DND-41 (cell line): ENCODE measurements around the gene SERINC5.

Source experiments
- ATAC-seq: fragments of 200-7000 bp; cut with Tn5 transposase; 3 replicates; pipeline ENCODE4 v1.9.1; 2021; ENCODE audit warnings: low read depth; ENCODE audit not compliant: insufficient read depth
- DNase-seq: peaks from one replicate; pipeline ENCODE4 v3.0.0-alpha.2; 2020
- H2AFZ ChIP-seq: 2 replicates; pipeline ENCODE4 v1.6.0; 2012; ENCODE audit warnings: low read depth, low read length
- H3K27ac ChIP-seq: 2 replicates; pipeline ENCODE4 v1.5.1; 2012; ENCODE audit warnings: low read length, inconsistent platforms
- H3K27me3 ChIP-seq: fragments of 200-600 bp; sonication (generic); 2 replicates; pipeline ENCODE4 v1.6.0; 2012; ENCODE audit warnings: low read length, mild to moderate bottlenecking, inconsistent platforms; ENCODE audit not compliant: insufficient read depth, poor library complexity
- H3K36me3 ChIP-seq: 2 replicates; pipeline ENCODE4 v1.5.1; 2012; ENCODE audit warnings: low read length, inconsistent platforms; ENCODE audit not compliant: insufficient read depth
- H3K4me1 ChIP-seq: 2 replicates; pipeline ENCODE4 v1.5.1; 2012; ENCODE audit warnings: mild to moderate bottlenecking, low read length; ENCODE audit not compliant: insufficient read depth
- H3K4me2 ChIP-seq: 2 replicates; pipeline ENCODE4 v1.6.0; 2012; ENCODE audit warnings: mild to moderate bottlenecking, moderate library complexity, low read length, inconsistent platforms; ENCODE audit not compliant: insufficient read depth
- H3K4me3 ChIP-seq, 2 experiments: fragments of 200-600 bp in 1 of 2; shearing (Covaris generic) in 1 of 2; 2 replicates each; pipeline ENCODE4 v1.5.1; 2012 to 2016; ENCODE audit warnings: inconsistent platforms in 2 of 2, low read length in 2 of 2, mild to moderate bottlenecking in 2 of 2, low read depth in 1 of 2, moderate library complexity in 1 of 2
- H3K79me2 ChIP-seq: 2 replicates; pipeline ENCODE4 v1.6.0; 2012; ENCODE audit warnings: low read length, inconsistent platforms; ENCODE audit not compliant: insufficient read depth
- H3K9ac ChIP-seq: 2 replicates; pipeline ENCODE4 v1.6.0; 2012; ENCODE audit warnings: low read depth, mild to moderate bottlenecking, inconsistent platforms, low read length, moderate library complexity
- H3K9me3 ChIP-seq: 2 replicates; pipeline ENCODE4 v1.5.1; 2012; ENCODE audit warnings: low read length, moderate library complexity, mild to moderate bottlenecking, inconsistent platforms; ENCODE audit not compliant: insufficient read depth, severe bottlenecking
- H4K20me1 ChIP-seq: 2 replicates; pipeline ENCODE4 v1.6.0; 2012; ENCODE audit warnings: low read length; ENCODE audit not compliant: insufficient read depth
- EZH2 ChIP-seq: IDR thresholded peaks from 3 replicates; pipeline ENCODE4 v1.6.1; 2012; ENCODE audit warnings: borderline replicate concordance, low read depth, mild to moderate bottlenecking, moderate library complexity, low read length, inconsistent platforms; ENCODE audit not compliant: severe bottlenecking
- TF ChIP-seq, protein P1 (sequence below): IDR thresholded peaks from 2 replicates; pipeline ENCODE4 v1.5.1; 2012; ENCODE audit warnings: borderline replicate concordance, low read length, moderate library complexity, mild to moderate bottlenecking; ENCODE audit not compliant: poor library complexity, severe bottlenecking; ENCODE audit errors: extremely low read depth

SERINC5 gene

DNA sequence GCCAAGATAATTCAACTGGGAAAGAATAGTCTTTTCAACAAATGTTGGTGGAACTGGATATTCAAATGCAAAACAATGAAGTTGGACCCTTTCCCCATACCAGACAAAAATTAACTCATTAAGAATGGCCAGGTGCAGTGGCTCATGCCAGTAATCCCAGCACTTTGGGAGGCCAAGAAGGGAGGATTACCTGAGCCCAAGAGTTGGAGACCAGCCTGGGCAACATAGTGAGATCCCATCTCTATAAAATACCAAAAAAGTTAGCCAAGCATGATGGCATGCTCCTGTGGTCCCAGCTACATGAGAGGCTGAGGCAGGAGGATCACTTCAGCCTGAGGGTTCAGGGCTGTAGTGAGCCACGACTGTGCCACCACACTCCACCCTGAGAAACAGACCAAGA lies 24.2 kb downstream of the SERINC5 start:
- Histone ChIP-seq H3K4me1 (0 out of 2 replicates have a peak, but pooled peaks cover 3% of the 10 kb centered on the region), H3K36me3 (no peaks in the 10 kb centered on the region), H3K9me3 (no peaks in the 10 kb centered on the region), H3K4me2 (no peak overlapping the region), H4K20me1 (peaks cover 14% of the 10 kb centered on the region), H2AFZ (no peak overlapping the region), H3K9ac (no peak overlapping the region), H3K27ac (no peak overlapping the region), H3K79me2 (peaks cover 93% of the 10 kb centered on the region), H3K4me3 (no peak overlapping the region), H3K27me3 (no peaks in the 10 kb centered on the region)
- ATAC-seq (no peak), DNase-seq (no peak)
- TF ChIP-seq, protein P1, sequence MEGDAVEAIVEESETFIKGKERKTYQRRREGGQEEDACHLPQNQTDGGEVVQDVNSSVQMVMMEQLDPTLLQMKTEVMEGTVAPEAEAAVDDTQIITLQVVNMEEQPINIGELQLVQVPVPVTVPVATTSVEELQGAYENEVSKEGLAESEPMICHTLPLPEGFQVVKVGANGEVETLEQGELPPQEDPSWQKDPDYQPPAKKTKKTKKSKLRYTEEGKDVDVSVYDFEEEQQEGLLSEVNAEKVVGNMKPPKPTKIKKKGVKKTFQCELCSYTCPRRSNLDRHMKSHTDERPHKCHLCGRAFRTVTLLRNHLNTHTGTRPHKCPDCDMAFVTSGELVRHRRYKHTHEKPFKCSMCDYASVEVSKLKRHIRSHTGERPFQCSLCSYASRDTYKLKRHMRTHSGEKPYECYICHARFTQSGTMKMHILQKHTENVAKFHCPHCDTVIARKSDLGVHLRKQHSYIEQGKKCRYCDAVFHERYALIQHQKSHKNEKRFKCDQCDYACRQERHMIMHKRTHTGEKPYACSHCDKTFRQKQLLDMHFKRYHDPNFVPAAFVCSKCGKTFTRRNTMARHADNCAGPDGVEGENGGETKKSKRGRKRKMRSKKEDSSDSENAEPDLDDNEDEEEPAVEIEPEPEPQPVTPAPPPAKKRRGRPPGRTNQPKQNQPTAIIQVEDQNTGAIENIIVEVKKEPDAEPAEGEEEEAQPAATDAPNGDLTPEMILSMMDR = no peak
- TF ChIP-seq EZH2 = no peak

DNA sequence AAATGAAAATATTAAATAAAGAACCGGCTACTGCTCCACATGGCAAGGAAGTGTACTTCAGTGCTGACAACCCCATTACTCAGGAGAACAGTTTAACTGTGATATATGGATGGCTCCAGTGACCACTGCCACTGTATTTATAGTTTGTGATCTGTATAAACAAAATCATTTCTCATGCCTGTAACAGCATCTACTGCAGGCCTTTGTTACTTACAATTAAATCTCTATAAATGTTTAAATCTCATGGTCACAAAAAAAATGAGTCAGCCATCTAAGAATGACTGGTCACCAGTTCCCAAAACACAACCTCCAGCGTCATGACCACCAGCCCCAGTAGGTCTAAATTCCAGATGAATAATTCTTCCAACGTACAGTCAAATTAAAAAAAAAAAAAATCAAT lies 24.6 kb downstream of the SERINC5 start:
- no peak for TF ChIP-seq EZH2
- TF ChIP-seq, protein P1 = no peak
- H2AFZ ChIP-seq = no peak overlapping the region
- no peaks in the 10 kb centered on the region for H3K9me3 ChIP-seq
- H3K27ac ChIP-seq = no peak overlapping the region
- H3K4me1 ChIP-seq = 0 out of 2 replicates have a peak, but pooled peaks cover 3% of the 10 kb centered on the region
- DNase-seq = no peak
- H3K36me3 ChIP-seq = no peaks in the 10 kb centered on the region
- no peak overlapping the region for H3K4me3 ChIP-seq
- H3K4me2 ChIP-seq = no peak overlapping the region
- H3K27me3 ChIP-seq = no peaks in the 10 kb centered on the region
- H4K20me1 ChIP-seq = peaks cover 13% of the 10 kb centered on the region
- peaks cover 93% of the 10 kb centered on the region for H3K79me2 ChIP-seq
- no peak overlapping the region for H3K9ac ChIP-seq
- ATAC-seq = no peak

DNA sequence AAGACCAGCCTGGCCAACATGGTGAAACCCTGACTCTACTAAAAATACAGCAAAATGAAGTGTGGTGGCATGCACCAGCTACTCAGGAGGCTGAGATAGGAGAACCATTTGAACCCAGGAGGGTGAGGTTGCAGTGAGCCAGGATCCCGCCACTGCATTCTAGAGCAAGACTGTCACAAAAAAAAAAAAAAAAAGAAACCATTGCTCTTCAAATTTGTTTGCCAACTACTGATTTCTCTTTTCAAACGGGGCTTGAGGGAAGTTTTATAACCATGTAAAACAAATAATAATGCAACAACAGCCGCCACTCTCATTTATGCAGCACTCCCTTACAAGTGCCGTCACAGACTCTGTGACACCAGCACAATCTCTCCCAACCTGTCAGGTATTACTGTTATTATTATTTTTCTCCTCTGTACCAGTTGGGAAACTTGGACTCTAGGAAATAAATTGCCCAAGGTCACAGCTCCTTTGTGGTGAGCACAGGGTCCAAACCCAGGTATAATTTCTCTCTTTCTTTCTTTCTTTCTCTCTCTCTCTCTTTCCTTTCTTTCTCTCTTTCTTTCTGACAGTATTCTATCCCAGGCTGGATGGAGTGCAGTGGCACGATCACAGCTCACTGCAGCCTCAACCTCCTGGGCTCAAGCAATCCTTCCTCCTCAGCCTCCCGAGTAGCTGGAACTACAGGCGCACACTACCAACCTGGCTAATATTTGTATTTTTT lies 25.4 kb downstream of the SERINC5 start:
- DNase-seq = no peak
- Histone ChIP-seq H3K36me3 (0 out of 2 replicates have a peak, but pooled peaks cover 2% of the 10 kb centered on the region), H4K20me1 (peaks cover 10% of the 10 kb centered on the region; the same call in 1 of the 2 replicates), H3K4me2 (no peak overlapping the region), H2AFZ (no peak overlapping the region), H3K4me1 (0 out of 2 replicates have a peak, but pooled peaks cover 3% of the 10 kb centered on the region), H3K9ac (no peak overlapping the region), H3K4me3 (no peak overlapping the region), H3K9me3 (no peaks in the 10 kb centered on the region), H3K79me2 (peaks cover 93% of the 10 kb centered on the region), H3K27me3 (no peaks in the 10 kb centered on the region), H3K27ac (no peak overlapping the region)
- ATAC-seq = no peak
- TF ChIP-seq, protein P1 = no peak
- TF ChIP-seq EZH2 = no peak
